HL-60/S4 treated with phorbol 12-myristate 13-acetate at 8.2 ng/mL for 4 days and 3 days (cell line): ENCODE results near the gene HGS.

Source experiments
- in situ Hi-C: fragments of 300-500 bp; cut with MboI; formaldehyde crosslinking; loops from 2 replicates; pipeline ENCODE4 v1.15.0; 2022; ENCODE audit warnings: low sequenced_read_pairs

Gene HGS

GRCh38 chr17:81715872-81716673 is 32.3 kb downstream of the HGS start:
- in situ Hi-C loops = no loop called here

GRCh38 chr17:81716674-81716996 is 32.8 kb downstream of the HGS start:
- in situ Hi-C loops = no loop called here

- in situ Hi-C loops = no loop called here
These were observed 33.4 kb downstream of the HGS start for GRCh38 chr17:81717049-81717765.

- in situ Hi-C loops = no loop called here
These were observed 33.9 kb downstream of the HGS start for GRCh38 chr17:81717766-81718089.

GRCh38 chr17:81719410-81720266 is 35.8 kb downstream of the HGS start:
- in situ Hi-C loops = no loop called here

GRCh38 chr17:81720267-81721071 is 36.7 kb downstream of the HGS start:
- in situ Hi-C loops = no loop called here

GRCh38 chr17:81722184-81723120 is 38.6 kb downstream of the HGS start:
- in situ Hi-C loops = no loop called here

GRCh38 chr17:81723651-81724209 is 39.9 kb downstream of the HGS start:
- in situ Hi-C loops = no loop called here

GRCh38 chr17:81725439-81725838 is 41.6 kb downstream of the HGS start:
- in situ Hi-C loops = no loop called here

GRCh38 chr17:81726004-81726403 is 42.2 kb downstream of the HGS start:
- in situ Hi-C loops = no loop called here

GRCh38 chr17:81727324-81728031 is 43.7 kb downstream of the HGS start:
- in situ Hi-C loops = no loop called here

GRCh38 chr17:81733507-81734404 is 49.9 kb downstream of the HGS start:
- in situ Hi-C loops = no loop called here

- in situ Hi-C loops = no loop called here
These were observed 50.8 kb downstream of the HGS start for GRCh38 chr17:81734405-81735263.

GRCh38 chr17:81735264-81736102 is 51.7 kb downstream of the HGS start:
- in situ Hi-C loops = no loop called here

GRCh38 chr17:81737947-81738800 is 54.4 kb downstream of the HGS start:
- in situ Hi-C loops = no loop called here
